HepG2 (cell line): ENCODE data around the gene SIK3. TPM values are rescaled to one million over a fixed set of nuclear protein-coding genes. Genes with fewer than 3 reads are reported as not detected.

Source experiments
- ATF7 ChIP-seq, 2 experiments: fragments of 450-650 bp in 1 of 2; sonication (generic) in 1 of 2; formaldehyde crosslinking in 1 of 2; IDR thresholded peaks; 2 replicates each; pipeline versions ENCODE4 v1.4.0 to v1.6.1; 2016 to 2020; ENCODE audit warnings: antibody characterized with exemption in 1 of 2, mild to moderate bottlenecking in 1 of 2, missing genetic modification reagents in 1 of 2
- EEA1 ChIP-seq: sonication (generic); formaldehyde crosslinking; IDR thresholded peaks from 2 replicates; pipeline ENCODE4 v1.5.1; 2020; ENCODE audit warnings: mild to moderate bottlenecking, missing genetic modification reagents, borderline replicate concordance
- ISL2 ChIP-seq: sonication (generic); formaldehyde crosslinking; IDR thresholded peaks from 2 replicates; pipeline ENCODE4 v1.5.0; 2020; ENCODE audit warnings: missing genetic modification reagents
- NFKB2 ChIP-seq: sonication (generic); formaldehyde crosslinking; IDR thresholded peaks from 2 replicates; pipeline ENCODE4 v1.4.0; 2020; ENCODE audit warnings: missing genetic modification reagents, borderline replicate concordance
- ONECUT2 ChIP-seq: sonication (generic); formaldehyde crosslinking; IDR thresholded peaks from 2 replicates; pipeline ENCODE4 v1.4.0; 2020; ENCODE audit warnings: missing genetic modification reagents
- PHF5A ChIP-seq: IDR thresholded peaks from one replicate; pipeline ENCODE4 v1.6.1; 2018; ENCODE audit warnings: low read depth, missing genetic modification reagents; ENCODE audit not compliant: unreplicated experiment
- RBM22 ChIP-seq: fragments of 200-400 bp; formaldehyde crosslinking; optimal IDR thresholded peaks from 2 replicates; pipeline ENCODE3; 2017; ENCODE audit warnings: mild to moderate bottlenecking, low read length, moderate library complexity
- SMAD3 ChIP-seq: sonication (generic); formaldehyde crosslinking; IDR thresholded peaks from 2 replicates; pipeline ENCODE4 v1.4.0; 2020; ENCODE audit warnings: missing genetic modification reagents
- ZBTB7A ChIP-seq: sonication (generic); formaldehyde crosslinking; IDR thresholded peaks from 2 replicates; pipeline ENCODE4 v1.8.0; 2022; ENCODE audit warnings: mild to moderate bottlenecking, missing genetic modification reagents
- ZMYM3 ChIP-seq: sonication (generic); formaldehyde crosslinking; IDR thresholded peaks from 2 replicates; pipeline ENCODE4 v1.5.1; 2020; ENCODE audit warnings: mild to moderate bottlenecking, missing genetic modification reagents
- ZNF12 ChIP-seq: sonication (generic); formaldehyde crosslinking; IDR thresholded peaks from 2 replicates; pipeline ENCODE4 v1.5.0; 2020; ENCODE audit warnings: missing genetic modification reagents
- ZNF136 ChIP-seq: sonication (generic); formaldehyde crosslinking; IDR thresholded peaks from 2 replicates; pipeline ENCODE4 v1.8.1; 2022; ENCODE audit warnings: low read depth, mild to moderate bottlenecking, moderate library complexity, missing genetic modification reagents
- ZNF17 ChIP-seq: sonication (generic); formaldehyde crosslinking; IDR thresholded peaks from 2 replicates; pipeline ENCODE4 v1.5.0; 2020; ENCODE audit warnings: mild to moderate bottlenecking, missing genetic modification reagents
- ZNF296 ChIP-seq: sonication (generic); formaldehyde crosslinking; conservative IDR thresholded peaks from 2 replicates; pipeline ENCODE4 v1.5.0; 2020; ENCODE audit warnings: mild to moderate bottlenecking, missing genetic modification reagents
- ZNF350 ChIP-seq: sonication (generic); formaldehyde crosslinking; IDR thresholded peaks from 2 replicates; pipeline ENCODE4 v1.4.0; 2020; ENCODE audit warnings: mild to moderate bottlenecking, low read depth, missing genetic modification reagents, borderline replicate concordance
- ZSCAN12 ChIP-seq: sonication (generic); formaldehyde crosslinking; IDR thresholded peaks from 2 replicates; pipeline ENCODE4 v1.9.0; 2021; ENCODE audit warnings: mild to moderate bottlenecking, missing genetic modification reagents
- polyA plus RNA-seq, 8 experiments: library from polyadenylated mRNA; depleted of rRNA in 3 of 8; stranded (reverse) in 7 of 8; unstranded in 1 of 8; fragments of >200 nt; fragmentation: Illumina TruSeq in 4 of 8; extraction: Trizol in 4 of 8; gene quantifications; 2 replicates each; pipeline versions ENCODE4 v1.2.1 to v1.2.3, GENCODE V29; 2011 to 2016; ENCODE audit warnings: low read depth in 4 of 8, missing spikeins in 1 of 8, mixed read lengths in 1 of 8; ENCODE audit not compliant: insufficient read depth in 1 of 8
- total RNA-seq, 5 experiments: library from RNA; depleted of rRNA; stranded (reverse); fragments of >200 nt; fragmentation: Illumina TruSeq; extraction: Trizol; gene quantifications; 2 replicates each; pipeline ENCODE4 v1.2.3, GENCODE V29; 2016; ENCODE audit warnings: low read depth in 1 of 5
- TF ChIP-seq, protein P1 (sequence below): sonication (generic); formaldehyde crosslinking; IDR thresholded peaks from 2 replicates; pipeline ENCODE4 v1.9.0; 2021; ENCODE audit warnings: missing genetic modification reagents, borderline replicate concordance
- TF ChIP-seq, protein P2 (sequence below): sonication (generic); formaldehyde crosslinking; IDR thresholded peaks from 2 replicates; pipeline ENCODE4 v1.4.0; 2020; ENCODE audit warnings: mild to moderate bottlenecking, missing genetic modification reagents
- TF ChIP-seq, protein P3 (sequence below): sonication (generic); formaldehyde crosslinking; IDR thresholded peaks from 2 replicates; pipeline ENCODE4 v1.8.1; 2022; ENCODE audit warnings: mild to moderate bottlenecking, missing genetic modification reagents
- TF ChIP-seq, protein P4 (sequence below): sonication (generic); formaldehyde crosslinking; conservative IDR thresholded peaks from 2 replicates; pipeline ENCODE4 v1.4.0; 2020; ENCODE audit warnings: missing genetic modification reagents

SIK3 gene
- total and polyA plus RNA-seq, 2 of the 13 experiments (the other 11 are each of a cell fraction or from before 2014, with no cell fraction given), result 5.7 to 9.8 TPM

DNA sequence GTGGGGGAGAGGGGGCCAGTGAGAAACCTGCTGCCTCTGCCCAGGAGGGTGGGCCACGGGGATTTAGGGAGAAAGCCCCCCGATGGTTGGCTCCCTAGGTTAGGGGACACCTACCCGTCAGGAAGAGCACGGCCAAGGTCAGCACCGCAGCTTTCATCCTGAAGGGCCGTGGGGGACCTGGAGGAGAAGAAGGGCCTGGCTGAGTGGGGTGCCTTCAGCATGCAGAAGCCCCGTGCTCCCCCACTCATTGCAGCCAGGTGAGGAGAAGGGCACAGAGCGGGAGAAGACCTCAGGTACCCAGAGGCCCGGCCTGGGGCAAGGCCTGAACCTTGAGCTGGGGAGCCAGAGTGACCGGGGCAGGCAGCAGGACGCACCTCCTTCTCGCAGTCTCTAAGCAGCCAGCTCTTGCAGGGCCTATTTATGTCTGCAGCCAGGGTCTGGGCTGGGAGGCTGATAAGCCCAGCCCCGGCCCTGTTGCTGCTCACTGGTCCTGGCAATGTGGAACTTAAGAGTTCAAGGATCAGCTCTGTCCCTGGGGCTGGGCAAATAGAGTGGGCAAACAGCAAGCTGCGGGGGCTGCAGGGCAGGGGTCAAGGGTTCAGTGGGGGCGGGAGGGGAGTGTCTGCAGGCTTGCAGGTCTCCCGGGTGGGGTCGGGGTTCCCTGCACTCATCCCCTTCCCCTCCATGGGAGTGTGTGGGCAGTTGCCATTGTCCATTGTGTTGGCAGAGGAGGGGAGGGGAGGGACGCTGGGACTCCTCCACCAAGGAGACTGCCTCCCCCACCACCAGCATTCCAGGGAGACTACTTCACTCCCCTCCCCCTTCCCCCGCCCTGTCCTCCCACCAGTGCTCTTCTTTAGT lies 260.8 kb downstream of the SIK3 start, which contains the start of gene APOA1 (continued):
- TF ChIP-seq, protein P1, sequence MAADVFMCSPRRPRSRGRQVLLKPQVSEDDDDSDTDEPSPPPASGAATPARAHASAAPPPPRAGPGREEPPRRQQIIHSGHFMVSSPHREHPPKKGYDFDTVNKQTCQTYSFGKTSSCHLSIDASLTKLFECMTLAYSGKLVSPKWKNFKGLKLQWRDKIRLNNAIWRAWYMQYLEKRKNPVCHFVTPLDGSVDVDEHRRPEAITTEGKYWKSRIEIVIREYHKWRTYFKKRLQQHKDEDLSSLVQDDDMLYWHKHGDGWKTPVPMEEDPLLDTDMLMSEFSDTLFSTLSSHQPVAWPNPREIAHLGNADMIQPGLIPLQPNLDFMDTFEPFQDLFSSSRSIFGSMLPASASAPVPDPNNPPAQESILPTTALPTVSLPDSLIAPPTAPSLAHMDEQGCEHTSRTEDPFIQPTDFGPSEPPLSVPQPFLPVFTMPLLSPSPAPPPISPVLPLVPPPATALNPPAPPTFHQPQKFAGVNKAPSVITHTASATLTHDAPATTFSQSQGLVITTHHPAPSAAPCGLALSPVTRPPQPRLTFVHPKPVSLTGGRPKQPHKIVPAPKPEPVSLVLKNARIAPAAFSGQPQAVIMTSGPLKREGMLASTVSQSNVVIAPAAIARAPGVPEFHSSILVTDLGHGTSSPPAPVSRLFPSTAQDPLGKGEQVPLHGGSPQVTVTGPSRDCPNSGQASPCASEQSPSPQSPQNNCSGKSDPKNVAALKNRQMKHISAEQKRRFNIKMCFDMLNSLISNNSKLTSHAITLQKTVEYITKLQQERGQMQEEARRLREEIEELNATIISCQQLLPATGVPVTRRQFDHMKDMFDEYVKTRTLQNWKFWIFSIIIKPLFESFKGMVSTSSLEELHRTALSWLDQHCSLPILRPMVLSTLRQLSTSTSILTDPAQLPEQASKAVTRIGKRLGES (CRISPR knock-in tag), result peak; percentile 65; the same call in 1 of the 2 replicates
- TF ChIP-seq EEA1 (CRISPR knock-in tag) (peak; percentile 62; the same call in 1 of the 2 replicates), ZNF17 (CRISPR knock-in tag) (no peak), SMAD3 (no peak), ZSCAN12 (CRISPR knock-in tag) (peak; percentile 86; the same call in 1 of the 2 replicates), ZNF136 (CRISPR knock-in tag) (no peak), RBM22 (peak; percentile 88), ZMYM3 (CRISPR knock-in tag) (peak; percentile 80), ZBTB7A (CRISPR knock-in tag) (peak; percentile 94), ISL2 (CRISPR knock-in tag) (peak; percentile 60; the same call in 1 of the 2 replicates), ONECUT2 (CRISPR knock-in tag) (peak; percentile 15; the same call in 1 of the 2 replicates), PHF5A (CRISPR knock-in tag) (no peak), ZNF296 (0 out of 2 replicates have a peak, but pooled peaks have one; percentile 1), ZNF350 (CRISPR knock-in tag) (peak; percentile 87), ATF7 (IDR thresholded peaks at IDR 0.05) (no peak), ATF7 (CRISPR knock-in tag; IDR thresholded peaks at IDR 0.05) (peak; percentile 44; the same call in 1 of the 2 replicates), ZNF12 (CRISPR knock-in tag) (no peak; the same call in none of the 2 replicates), NFKB2 (CRISPR knock-in tag) (peak; percentile 60)
- TF ChIP-seq, protein P2, sequence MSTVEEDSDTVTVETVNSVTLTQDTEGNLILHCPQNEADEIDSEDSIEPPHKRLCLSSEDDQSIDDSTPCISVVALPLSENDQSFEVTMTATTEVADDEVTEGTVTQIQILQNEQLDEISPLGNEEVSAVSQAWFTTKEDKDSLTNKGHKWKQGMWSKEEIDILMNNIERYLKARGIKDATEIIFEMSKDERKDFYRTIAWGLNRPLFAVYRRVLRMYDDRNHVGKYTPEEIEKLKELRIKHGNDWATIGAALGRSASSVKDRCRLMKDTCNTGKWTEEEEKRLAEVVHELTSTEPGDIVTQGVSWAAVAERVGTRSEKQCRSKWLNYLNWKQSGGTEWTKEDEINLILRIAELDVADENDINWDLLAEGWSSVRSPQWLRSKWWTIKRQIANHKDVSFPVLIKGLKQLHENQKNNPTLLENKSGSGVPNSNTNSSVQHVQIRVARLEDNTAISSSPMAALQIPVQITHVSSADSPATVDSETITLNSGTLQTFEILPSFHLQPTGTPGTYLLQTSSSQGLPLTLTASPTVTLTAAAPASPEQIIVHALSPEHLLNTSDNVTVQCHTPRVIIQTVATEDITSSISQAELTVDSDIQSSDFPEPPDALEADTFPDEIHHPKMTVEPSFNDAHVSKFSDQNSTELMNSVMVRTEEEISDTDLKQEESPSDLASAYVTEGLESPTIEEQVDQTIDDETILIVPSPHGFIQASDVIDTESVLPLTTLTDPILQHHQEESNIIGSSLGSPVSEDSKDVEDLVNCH (CRISPR knock-in tag), result no peak
- TF ChIP-seq, protein P3, sequence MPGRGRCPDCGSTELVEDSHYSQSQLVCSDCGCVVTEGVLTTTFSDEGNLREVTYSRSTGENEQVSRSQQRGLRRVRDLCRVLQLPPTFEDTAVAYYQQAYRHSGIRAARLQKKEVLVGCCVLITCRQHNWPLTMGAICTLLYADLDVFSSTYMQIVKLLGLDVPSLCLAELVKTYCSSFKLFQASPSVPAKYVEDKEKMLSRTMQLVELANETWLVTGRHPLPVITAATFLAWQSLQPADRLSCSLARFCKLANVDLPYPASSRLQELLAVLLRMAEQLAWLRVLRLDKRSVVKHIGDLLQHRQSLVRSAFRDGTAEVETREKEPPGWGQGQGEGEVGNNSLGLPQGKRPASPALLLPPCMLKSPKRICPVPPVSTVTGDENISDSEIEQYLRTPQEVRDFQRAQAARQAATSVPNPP (CRISPR knock-in tag), result peak; percentile 91
- TF ChIP-seq, protein P4, sequence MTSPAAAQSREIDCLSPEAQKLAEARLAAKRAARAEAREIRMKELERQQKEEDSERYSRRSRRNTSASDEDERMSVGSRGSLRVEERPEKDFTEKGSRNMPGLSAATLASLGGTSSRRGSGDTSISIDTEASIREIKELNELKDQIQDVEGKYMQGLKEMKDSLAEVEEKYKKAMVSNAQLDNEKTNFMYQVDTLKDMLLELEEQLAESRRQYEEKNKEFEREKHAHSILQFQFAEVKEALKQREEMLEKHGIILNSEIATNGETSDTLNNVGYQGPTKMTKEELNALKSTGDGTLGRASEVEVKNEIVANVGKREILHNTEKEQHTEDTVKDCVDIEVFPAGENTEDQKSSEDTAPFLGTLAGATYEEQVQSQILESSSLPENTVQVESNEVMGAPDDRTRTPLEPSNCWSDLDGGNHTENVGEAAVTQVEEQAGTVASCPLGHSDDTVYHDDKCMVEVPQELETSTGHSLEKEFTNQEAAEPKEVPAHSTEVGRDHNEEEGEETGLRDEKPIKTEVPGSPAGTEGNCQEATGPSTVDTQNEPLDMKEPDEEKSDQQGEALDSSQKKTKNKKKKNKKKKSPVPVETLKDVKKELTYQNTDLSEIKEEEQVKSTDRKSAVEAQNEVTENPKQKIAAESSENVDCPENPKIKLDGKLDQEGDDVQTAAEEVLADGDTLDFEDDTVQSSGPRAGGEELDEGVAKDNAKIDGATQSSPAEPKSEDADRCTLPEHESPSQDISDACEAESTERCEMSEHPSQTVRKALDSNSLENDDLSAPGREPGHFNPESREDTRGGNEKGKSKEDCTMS, result no peak
